ENCODE measurements around the gene ORMDL3.

DNA sequence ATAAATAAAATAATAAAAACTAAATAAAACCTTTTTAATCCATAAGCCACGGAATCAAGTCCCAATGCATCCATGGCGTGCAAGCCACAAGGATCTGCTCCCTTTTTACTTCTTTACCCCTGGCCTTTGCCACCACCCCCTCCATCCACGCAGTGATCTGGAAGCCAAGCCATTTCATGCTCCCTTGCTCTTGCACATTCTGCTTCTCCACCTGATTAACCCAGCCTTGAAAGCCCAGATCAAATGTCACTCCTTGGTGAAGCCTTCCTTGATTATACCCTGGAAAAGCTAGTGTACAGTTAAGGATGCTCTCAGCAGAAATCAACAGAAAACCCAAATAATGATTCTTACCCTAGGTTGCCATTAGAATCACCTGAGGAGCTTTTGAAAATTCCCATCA is 10.0 kb upstream of the ORMDL3 start:
- TF ChIP-seq BHLHE40 (IDR thresholded peaks at IDR 0.05; ENCODE audit: borderline replicate concordance), result no peak
- no peak for TF ChIP-seq FOXA1 (IDR thresholded peaks at IDR 0.05)
- TF ChIP-seq ELF4 (IDR thresholded peaks at IDR 0.05), result no peak
- TF ChIP-seq, protein P1, sequence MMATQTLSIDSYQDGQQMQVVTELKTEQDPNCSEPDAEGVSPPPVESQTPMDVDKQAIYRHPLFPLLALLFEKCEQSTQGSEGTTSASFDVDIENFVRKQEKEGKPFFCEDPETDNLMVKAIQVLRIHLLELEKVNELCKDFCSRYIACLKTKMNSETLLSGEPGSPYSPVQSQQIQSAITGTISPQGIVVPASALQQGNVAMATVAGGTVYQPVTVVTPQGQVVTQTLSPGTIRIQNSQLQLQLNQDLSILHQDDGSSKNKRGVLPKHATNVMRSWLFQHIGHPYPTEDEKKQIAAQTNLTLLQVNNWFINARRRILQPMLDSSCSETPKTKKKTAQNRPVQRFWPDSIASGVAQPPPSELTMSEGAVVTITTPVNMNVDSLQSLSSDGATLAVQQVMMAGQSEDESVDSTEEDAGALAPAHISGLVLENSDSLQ (IDR thresholded peaks at IDR 0.05), result no peak
- TF ChIP-seq ZNF384 (IDR thresholded peaks at IDR 0.05), result no peak
- TF ChIP-seq FOXM1 (IDR thresholded peaks at IDR 0.05; ENCODE audit: borderline replicate concordance), result no peak
- TF ChIP-seq SUZ12 (IDR thresholded peaks at IDR 0.05), result no peak
